Type B pancreatic cell (in vitro differentiated cells): ENCODE results near the gene EMILIN1. TPM values are rescaled to one million over a fixed set of nuclear protein-coding genes. Genes with fewer than 3 reads are reported as not detected.
"Not testable (repeated sequence)": the region's sequence is repeated elsewhere in the genome, so short reads cannot be mapped to it uniquely, and the experiment has no call there.

Experiments
- DNase-seq: peaks from one replicate; pipeline ENCODE4 v3.0.0; 2021; ENCODE audit warnings: mixed read lengths; ENCODE audit not compliant: unreplicated experiment; ENCODE audit errors: extremely low spot score
- H3K27ac Mint-ChIP-seq: 2 replicates; pipeline ENCODE4 v1.8.0; 2021; ENCODE audit warnings: mild to moderate bottlenecking, mixed read lengths
- H3K27me3 Mint-ChIP-seq: 2 replicates; pipeline ENCODE4 v1.8.0; 2021; ENCODE audit warnings: mixed read lengths
- H3K36me3 Mint-ChIP-seq: 2 replicates; pipeline ENCODE4 v1.8.0; 2021; ENCODE audit warnings: mixed read lengths
- H3K4me1 Mint-ChIP-seq: one replicate; pipeline ENCODE4 v1.8.0; 2021; ENCODE audit warnings: mixed read lengths; ENCODE audit not compliant: unreplicated experiment
- H3K4me3 Mint-ChIP-seq: 2 replicates; pipeline ENCODE4 v1.8.0; 2021; ENCODE audit warnings: mild to moderate bottlenecking, mixed read lengths
- H3K9me3 Mint-ChIP-seq: 2 replicates; pipeline ENCODE4 v1.8.0; 2021; ENCODE audit warnings: mixed read lengths
- CTCF ChIP-seq: fragments of 200-600 bp; sonication (generic); conservative IDR thresholded peaks from 2 replicates; pipeline ENCODE4 v1.5.0; 2021; ENCODE audit warnings: antibody characterized with exemption, mild to moderate bottlenecking
- total RNA-seq: library from RNA; stranded (reverse); gene quantifications from 2 replicates; pipeline ENCODE4 v1.2.1, GENCODE V29; 2021; ENCODE audit warnings: low replicate concordance

The EMILIN1 gene
- total RNA-seq, 1 donor from 2014 or later = 60.7 TPM

- H3K9me3 Mint-ChIP-seq = no peaks in the 10 kb centered on the region
- H3K4me3 Mint-ChIP-seq = no peak overlapping the region
- no peak overlapping the region for H3K27ac Mint-ChIP-seq
- DNase-seq = no peak
- peaks cover 66% of the 10 kb centered on the region for H3K27me3 Mint-ChIP-seq
- H3K4me1 Mint-ChIP-seq = peaks cover 4% of the 10 kb centered on the region
- H3K36me3 Mint-ChIP-seq = no peaks in the 10 kb centered on the region
- TF ChIP-seq CTCF = no peak
These were observed 37.1 kb downstream of the EMILIN1 start for GRCh38 chr2:27115519-27115918.

- Mint-ChIP-seq H3K36me3 (no peaks in the 10 kb centered on the region), H3K27ac (no peak overlapping the region), H3K27me3 (peaks cover 79% of the 10 kb centered on the region), H3K4me3 (peak overlapping the region; percentile 62), H3K4me1 (peaks cover 6% of the 10 kb centered on the region), H3K9me3 (no peaks in the 10 kb centered on the region)
- TF ChIP-seq CTCF = no peak
- no peak for DNase-seq
These were observed 39.6 kb downstream of the EMILIN1 start for GRCh38 chr2:27117995-27118524.

GRCh38 chr2:27118525-27119329 is 40.3 kb downstream of the EMILIN1 start, which contains the start of gene CGREF1:
TSS of gene CGREF1 (minus strand) at chr2:27119128. CDS start at chr2:27104366, 14,762 bp downstream.
- no peaks in the 10 kb centered on the region for H3K9me3 Mint-ChIP-seq

GRCh38 chr2:27119330-27119670 is 40.9 kb downstream of the EMILIN1 start:
- H3K4me3 Mint-ChIP-seq = peak overlapping the region; percentile 86
- peaks cover 75% of the 10 kb centered on the region for H3K27me3 Mint-ChIP-seq
- not testable (repeated sequence) for H3K36me3 Mint-ChIP-seq, H3K4me1 Mint-ChIP-seq, H3K9me3 Mint-ChIP-seq, H3K27ac Mint-ChIP-seq, DNase-seq

More at GRCh38 chr2:27118525-27119329, 40.3 kb downstream of the EMILIN1 start, which contains the start of gene CGREF1:
- Mint-ChIP-seq H3K27ac (no peak within 1 kb of the TSS), H3K4me3 (peak within 1 kb of the TSS; percentile 86), H3K27me3 (peaks cover 78% of the 10 kb centered on the region), H3K36me3 (no peaks in the 10 kb centered on the region), H3K4me1 (peaks cover 9% of the 10 kb centered on the region)
- no peak for DNase-seq
- TF ChIP-seq CTCF = no peak

- Mint-ChIP-seq H3K4me3 (peak overlapping the region; percentile 22), H3K27me3 (peaks cover 67% of the 10 kb centered on the region), H3K36me3 (no peaks in the 10 kb centered on the region), H3K4me1 (peaks cover 13% of the 10 kb centered on the region), H3K9me3 (no peaks in the 10 kb centered on the region), H3K27ac (no peak overlapping the region)
- no peak for DNase-seq
- TF ChIP-seq CTCF = no peak
These were observed 43.5 kb downstream of the EMILIN1 start for GRCh38 chr2:27121906-27122305.

GRCh38 chr2:27122791-27123190 is 44.4 kb downstream of the EMILIN1 start:
- Mint-ChIP-seq H3K9me3 (no peaks in the 10 kb centered on the region), H3K27ac (no peak overlapping the region), H3K4me3 (peak overlapping the region; percentile 89), H3K36me3 (no peaks in the 10 kb centered on the region), H3K27me3 (peaks cover 59% of the 10 kb centered on the region), H3K4me1 (peaks cover 13% of the 10 kb centered on the region)
- TF ChIP-seq CTCF = no peak
- DNase-seq = no peak
